GM08714 (cell line): ENCODE results near the gene GAREM1.
"Not testable (repeated sequence)": the region's sequence is repeated elsewhere in the genome, so short reads cannot be mapped to it uniquely, and the experiment has no call there.

ENCODE experiments used
- H3K4me3 ChIP-seq: fragments of 200-500 bp; sonication (Bioruptor generic); 2 replicates; pipeline ENCODE4 v1.5.1; 2014; ENCODE audit warnings: mild to moderate bottlenecking, low read length, inconsistent platforms
- ZNF274 ChIP-seq: IDR thresholded peaks from 2 replicates; pipeline ENCODE4 v1.6.1; 2012; ENCODE audit warnings: mild to moderate bottlenecking, low read depth, low read length

The GAREM1 gene

GRCh38 chr18:32470714-32471633 lies at the start of gene GAREM1:
Gene GAREM1, minus strand, starts transcription at chr18:32470882. Its CDS starts 454 bp downstream, at chr18:32470428.
- peak within 1 kb of the TSS; percentile 70 for H3K4me3 ChIP-seq
- no peak for TF ChIP-seq ZNF274

- no peak overlapping the region for H3K4me3 ChIP-seq
- TF ChIP-seq ZNF274, result no peak
Measured at GRCh38 chr18:32511147-32511546, 40.5 kb upstream of the GAREM1 start.

- no peak overlapping the region for H3K4me3 ChIP-seq
- no peak for TF ChIP-seq ZNF274
Measured at GRCh38 chr18:32509111-32509510, 38.4 kb upstream of the GAREM1 start.

GRCh38 chr18:32507093-32507492 lies 36.4 kb upstream of the GAREM1 start:
- no peak for TF ChIP-seq ZNF274

GRCh38 chr18:32502014-32502413 lies 31.3 kb upstream of the GAREM1 start:
- no peak for TF ChIP-seq ZNF274
- no peak overlapping the region for H3K4me3 ChIP-seq

More at GRCh38 chr18:32507093-32507492, 36.4 kb upstream of the GAREM1 start:
- no peak overlapping the region for H3K4me3 ChIP-seq

GRCh38 chr18:32501242-32501641 lies 30.6 kb upstream of the GAREM1 start:
- not testable (repeated sequence) for H3K4me3 ChIP-seq

- H3K4me3 ChIP-seq, result no peak overlapping the region
- TF ChIP-seq ZNF274, result no peak
Measured at GRCh38 chr18:32483002-32483401, 12.3 kb upstream of the GAREM1 start.

- H3K4me3 ChIP-seq, result no peak overlapping the region
- TF ChIP-seq ZNF274, result no peak
Measured at GRCh38 chr18:32482117-32482516, 11.4 kb upstream of the GAREM1 start.

- no peak for TF ChIP-seq ZNF274
- no peak overlapping the region for H3K4me3 ChIP-seq
Measured at GRCh38 chr18:32480581-32480980, 9.9 kb upstream of the GAREM1 start.

GRCh38 chr18:32478807-32479206 lies 8.1 kb upstream of the GAREM1 start:
- no peak for TF ChIP-seq ZNF274
- no peak overlapping the region for H3K4me3 ChIP-seq

- H3K4me3 ChIP-seq, result no peak overlapping the region
- TF ChIP-seq ZNF274, result no peak
Measured at GRCh38 chr18:32478317-32478716, 7.6 kb upstream of the GAREM1 start.

GRCh38 chr18:32476106-32476505 lies 5.4 kb upstream of the GAREM1 start:
- TF ChIP-seq ZNF274, result no peak
- H3K4me3 ChIP-seq, result no peak overlapping the region

GRCh38 chr18:32475069-32475468 lies 4.4 kb upstream of the GAREM1 start:
- not testable (repeated sequence) for H3K4me3 ChIP-seq

- H3K4me3 ChIP-seq, result no peak overlapping the region
- no peak for TF ChIP-seq ZNF274
Measured at GRCh38 chr18:32473325-32473724, 2.6 kb upstream of the GAREM1 start.

GRCh38 chr18:32472841-32473240 lies 2.2 kb upstream of the GAREM1 start:
- TF ChIP-seq ZNF274, result no peak
- no peak overlapping the region for H3K4me3 ChIP-seq

- H3K4me3 ChIP-seq, result peak overlapping the region; percentile 70; the same call in 1 of the 2 replicates
- TF ChIP-seq ZNF274, result no peak
Measured at GRCh38 chr18:32470460-32470713, 295 bp downstream of the GAREM1 start.
